PC-9 (cell line): ENCODE data around the gene KRTAP9-6.

ENCODE experiments used
- EZH2 ChIP-seq: fragments of 200-600 bp; sonication (generic); IDR thresholded peaks from 2 replicates; pipeline ENCODE4 v1.8.0; 2017; ENCODE audit warnings: antibody characterized with exemption, low read depth
- TF ChIP-seq, protein P1 (sequence below): fragments of 200-600 bp; sonication (generic); conservative IDR thresholded peaks from 2 replicates; pipeline ENCODE4 v1.6.1; 2017; ENCODE audit warnings: mixed run types, antibody characterized with exemption, mild to moderate bottlenecking, moderate library complexity

DNA sequence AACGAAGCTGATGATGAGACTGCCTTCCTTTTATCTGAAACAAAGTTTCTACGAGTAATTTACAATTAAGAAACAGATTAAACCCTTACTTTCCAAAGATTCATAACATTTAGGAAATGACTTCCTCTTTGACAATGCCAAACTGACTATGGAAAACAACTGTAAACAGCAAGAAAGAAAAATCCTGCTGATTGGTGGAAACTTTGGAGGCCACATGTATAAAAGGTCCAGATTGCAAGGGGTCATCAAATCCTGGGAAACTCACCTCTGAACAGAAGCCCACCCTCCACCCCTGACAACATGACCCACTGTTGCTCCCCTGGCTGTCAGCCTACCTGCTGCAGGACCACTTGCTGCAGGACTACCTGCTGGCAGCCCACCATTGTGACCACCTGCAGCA is at the start of gene KRTAP9-6:
- TF ChIP-seq, protein P1, sequence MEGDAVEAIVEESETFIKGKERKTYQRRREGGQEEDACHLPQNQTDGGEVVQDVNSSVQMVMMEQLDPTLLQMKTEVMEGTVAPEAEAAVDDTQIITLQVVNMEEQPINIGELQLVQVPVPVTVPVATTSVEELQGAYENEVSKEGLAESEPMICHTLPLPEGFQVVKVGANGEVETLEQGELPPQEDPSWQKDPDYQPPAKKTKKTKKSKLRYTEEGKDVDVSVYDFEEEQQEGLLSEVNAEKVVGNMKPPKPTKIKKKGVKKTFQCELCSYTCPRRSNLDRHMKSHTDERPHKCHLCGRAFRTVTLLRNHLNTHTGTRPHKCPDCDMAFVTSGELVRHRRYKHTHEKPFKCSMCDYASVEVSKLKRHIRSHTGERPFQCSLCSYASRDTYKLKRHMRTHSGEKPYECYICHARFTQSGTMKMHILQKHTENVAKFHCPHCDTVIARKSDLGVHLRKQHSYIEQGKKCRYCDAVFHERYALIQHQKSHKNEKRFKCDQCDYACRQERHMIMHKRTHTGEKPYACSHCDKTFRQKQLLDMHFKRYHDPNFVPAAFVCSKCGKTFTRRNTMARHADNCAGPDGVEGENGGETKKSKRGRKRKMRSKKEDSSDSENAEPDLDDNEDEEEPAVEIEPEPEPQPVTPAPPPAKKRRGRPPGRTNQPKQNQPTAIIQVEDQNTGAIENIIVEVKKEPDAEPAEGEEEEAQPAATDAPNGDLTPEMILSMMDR: no peak
- TF ChIP-seq EZH2: no peak
